SJSA1 (cell line): ENCODE measurements around the gene EEPD1. TPM values are rescaled to one million over a fixed set of nuclear protein-coding genes. Genes with fewer than 3 reads are reported as not detected.

Experiments used
- DNase-seq, 2 experiments: peaks; one replicate each; pipeline ENCODE4 v3.0.0-alpha.2; 2015 to 2020; ENCODE audit warnings: low spot score in 2 of 2, low read depth in 1 of 2
- H3K27ac ChIP-seq: fragments of 250-450 bp; sonication (Bioruptor Pico); 2 replicates; pipeline ENCODE4 v1.5.1; 2020; ENCODE audit warnings: mild to moderate bottlenecking, moderate library complexity
- H3K27me3 ChIP-seq: fragments of 250-450 bp; sonication (Bioruptor Pico); replicated peaks from 2 replicates; pipeline ENCODE4 v1.5.1; 2020; ENCODE audit warnings: mild to moderate bottlenecking, moderate library complexity
- H3K36me3 ChIP-seq: fragments of 250-450 bp; sonication (Bioruptor Pico); 2 replicates; pipeline ENCODE4 v1.5.1; 2020; ENCODE audit warnings: mild to moderate bottlenecking
- H3K4me1 ChIP-seq: fragments of 250-450 bp; sonication (Bioruptor Pico); replicated peaks from 2 replicates; pipeline ENCODE4 v1.6.1; 2021; ENCODE audit warnings: mild to moderate bottlenecking
- H3K4me3 ChIP-seq: fragments of 250-450 bp; sonication (Bioruptor Pico); 2 replicates; pipeline ENCODE4 v1.5.1; 2020; ENCODE audit warnings: mild to moderate bottlenecking
- H3K9me3 ChIP-seq: fragments of 250-450 bp; sonication (Bioruptor Pico); replicated peaks from 2 replicates; pipeline ENCODE4 v1.5.1; 2020; ENCODE audit warnings: mild to moderate bottlenecking
- total RNA-seq: library from RNA; depleted of rRNA; stranded (reverse); fragments of >200 nt; shearing (Covaris generic); gene quantifications from 2 replicates; pipeline ENCODE4 v1.2.3, GENCODE V29; 2014

EEPD1 gene
- total RNA-seq, 1 experiment from 2014 or later = 12.4 TPM

DNA sequence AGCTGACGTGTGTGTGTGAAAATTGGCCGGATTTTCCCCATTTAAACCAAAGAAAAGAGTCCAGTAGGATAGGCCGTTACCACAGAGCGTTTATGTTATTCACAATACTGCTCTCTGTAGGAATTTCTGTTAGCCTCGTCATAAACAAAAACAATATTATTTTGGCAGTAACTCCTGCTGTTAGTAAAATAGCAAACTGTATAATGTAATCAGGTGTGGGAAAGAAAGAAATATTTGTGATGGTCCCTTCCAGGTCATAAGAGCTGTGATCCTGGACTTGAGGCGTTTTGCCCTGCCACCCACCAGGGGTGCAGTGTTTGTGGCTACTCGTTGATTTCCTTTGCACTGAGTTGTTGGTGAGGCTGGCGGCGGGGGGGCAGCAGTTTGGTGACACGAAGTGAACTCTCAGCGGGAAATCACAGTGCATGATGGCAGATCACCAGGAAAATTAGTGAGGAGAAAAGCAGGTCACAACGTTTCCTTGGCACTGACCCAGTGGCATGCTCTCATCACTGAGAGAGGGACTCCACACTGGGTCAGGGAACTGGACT lies 2.8 kb downstream of the EEPD1 start:
- Histone ChIP-seq H3K27me3 (no peaks in the 10 kb centered on the region), H3K9me3 (no peaks in the 10 kb centered on the region), H3K36me3 (peaks cover 10% of the 10 kb centered on the region; the same call in 1 of the 2 replicates), H3K4me3 (0 out of 2 replicates have a peak overlapping the region, but pooled peaks have one; percentile 1), H3K4me1 (peaks cover 33% of the 10 kb centered on the region), H3K27ac (peak overlapping the region; percentile 16; the same call in 1 of the 2 replicates)
- peak; percentile 48 to 53 for DNase-seq

DNA sequence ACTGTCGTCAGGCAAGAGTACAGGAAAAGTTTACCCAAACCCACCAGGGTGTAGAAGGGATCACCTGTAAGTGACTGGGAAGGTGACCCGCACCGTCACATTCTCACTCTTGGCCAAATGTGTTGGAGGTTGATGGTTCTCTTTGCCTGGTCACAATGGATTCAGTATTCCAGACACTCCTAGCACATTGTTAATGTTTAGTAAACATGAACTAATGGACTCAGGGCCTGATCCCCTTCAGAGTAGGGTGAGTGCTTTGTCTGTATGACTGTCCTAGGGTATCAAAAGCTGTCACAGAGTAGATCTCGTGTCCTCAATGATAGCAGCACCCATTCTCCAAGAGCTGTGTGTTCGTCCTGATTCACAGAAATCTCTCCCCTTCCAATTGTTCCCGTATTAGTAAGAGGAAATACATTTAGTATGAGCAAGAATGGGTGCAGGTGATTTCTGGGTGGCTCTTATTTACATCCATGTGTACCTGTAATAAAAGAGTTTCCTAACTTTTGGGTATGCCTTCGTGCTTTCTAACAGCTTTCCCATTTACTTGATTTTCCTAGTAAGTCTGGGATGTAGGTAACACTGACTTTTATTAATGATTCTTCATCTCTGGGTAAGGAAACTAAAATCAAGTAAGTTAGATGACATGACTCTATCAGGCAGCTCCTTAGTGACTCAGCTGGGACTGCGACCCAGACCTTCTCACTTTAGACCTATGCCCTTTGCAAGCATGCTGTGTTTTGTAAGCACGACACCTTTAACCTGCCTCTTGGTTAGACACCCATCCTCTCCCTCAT lies 4.7 kb downstream of the EEPD1 start:
- Histone ChIP-seq H3K27me3 (no peaks in the 10 kb centered on the region), H3K27ac (no peak overlapping the region), H3K4me1 (peaks cover 29% of the 10 kb centered on the region), H3K9me3 (no peaks in the 10 kb centered on the region), H3K4me3 (no peak overlapping the region), H3K36me3 (peaks cover 10% of the 10 kb centered on the region; the same call in 1 of the 2 replicates)
- no peak for DNase-seq

DNA sequence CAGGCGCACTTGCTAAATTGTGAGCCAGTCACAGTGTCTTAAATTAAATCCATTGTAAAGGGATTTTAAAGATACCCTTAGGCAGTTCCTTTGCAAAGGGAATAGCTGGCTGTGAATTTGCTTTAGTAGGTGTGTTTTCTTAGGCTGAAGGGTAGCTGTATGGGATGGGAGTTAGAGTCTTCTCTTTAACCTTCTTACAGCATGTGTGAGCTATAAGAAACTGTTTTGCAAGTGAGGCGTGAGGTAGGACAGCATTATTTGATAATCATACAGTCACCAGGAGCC lies 5.2 kb downstream of the EEPD1 start:
- peaks cover 29% of the 10 kb centered on the region for H3K4me1 ChIP-seq
- no peak overlapping the region for H3K4me3 ChIP-seq
- no peak for DNase-seq
- no peak overlapping the region for H3K27ac ChIP-seq
- no peaks in the 10 kb centered on the region for H3K27me3 ChIP-seq
- H3K36me3 ChIP-seq = peaks cover 10% of the 10 kb centered on the region; the same call in 1 of the 2 replicates
- no peaks in the 10 kb centered on the region for H3K9me3 ChIP-seq

DNA sequence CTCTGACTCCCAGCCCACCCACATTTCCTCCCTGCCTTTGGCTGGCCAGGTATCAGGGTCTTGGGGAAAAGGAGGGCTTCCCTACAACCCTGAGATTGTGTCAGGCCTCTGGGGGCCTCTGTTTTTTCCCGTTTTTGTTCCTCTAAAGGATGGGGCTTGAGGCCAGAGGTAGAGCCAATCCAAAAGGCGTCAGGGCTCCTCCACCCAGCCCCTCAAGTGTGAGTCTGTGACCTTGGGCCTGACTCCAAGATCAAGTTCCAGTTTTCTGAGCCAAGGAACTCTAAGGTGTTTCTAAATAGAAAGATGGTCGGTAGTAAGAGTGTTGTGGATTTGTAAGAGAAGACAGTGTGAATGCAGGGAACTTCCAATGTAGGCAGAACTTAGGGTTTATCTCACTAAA lies 6.6 kb downstream of the EEPD1 start:
- peaks cover 18% of the 10 kb centered on the region for H3K4me1 ChIP-seq
- peaks cover 10% of the 10 kb centered on the region; the same call in 1 of the 2 replicates for H3K36me3 ChIP-seq
- no peak overlapping the region for H3K4me3 ChIP-seq
- no peak overlapping the region for H3K27ac ChIP-seq
- DNase-seq = no peak
- H3K9me3 ChIP-seq = no peaks in the 10 kb centered on the region
- no peaks in the 10 kb centered on the region for H3K27me3 ChIP-seq

DNA sequence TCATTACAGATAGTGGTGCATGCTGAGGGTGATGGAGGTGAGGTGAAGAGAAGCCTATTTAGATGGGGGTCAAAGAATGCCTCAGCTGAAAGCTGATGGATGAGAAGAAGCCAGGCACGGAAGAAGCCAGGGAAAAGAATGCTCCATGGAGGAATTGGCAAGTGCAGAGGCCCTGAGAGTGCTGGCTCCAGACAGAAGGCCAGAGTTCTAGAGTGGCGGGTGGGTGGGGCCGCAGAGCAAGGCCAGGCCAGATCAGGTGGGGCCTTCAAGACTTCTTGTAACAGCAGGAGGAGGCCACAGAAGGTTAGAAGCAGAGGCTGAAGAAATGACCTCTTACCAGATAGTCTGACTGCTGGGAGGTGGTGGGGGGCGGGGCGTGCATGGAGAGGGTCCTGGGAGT lies 7.3 kb downstream of the EEPD1 start:
- H3K27ac ChIP-seq = no peak overlapping the region
- H3K4me3 ChIP-seq = no peak overlapping the region
- peaks cover 11% of the 10 kb centered on the region for H3K4me1 ChIP-seq
- no peaks in the 10 kb centered on the region for H3K27me3 ChIP-seq
- DNase-seq = no peak
- peaks cover 3% of the 10 kb centered on the region; the same call in 1 of the 2 replicates for H3K36me3 ChIP-seq
- no peaks in the 10 kb centered on the region for H3K9me3 ChIP-seq

DNA sequence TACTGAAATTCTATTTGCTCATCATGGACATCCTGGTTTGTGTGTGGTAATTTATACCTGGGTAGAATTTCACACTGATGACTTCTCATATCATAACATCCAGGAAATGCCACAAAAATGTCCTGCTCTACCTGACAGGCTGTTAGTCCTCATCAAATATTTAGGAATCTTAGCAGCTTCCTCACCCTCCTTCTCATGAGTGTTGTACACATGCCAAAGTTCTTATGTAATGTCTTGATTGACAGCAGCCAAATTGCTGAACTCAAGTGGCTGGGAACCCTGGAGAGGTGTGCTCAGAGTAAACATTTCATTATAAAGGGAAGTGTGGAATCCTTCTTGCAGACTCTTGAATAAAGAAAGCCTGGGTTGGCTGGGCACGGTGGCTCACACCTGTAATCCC lies 8.9 kb downstream of the EEPD1 start:
- H3K9me3 ChIP-seq = no peaks in the 10 kb centered on the region
- H3K4me3 ChIP-seq = no peak overlapping the region
- H3K27ac ChIP-seq = no peak overlapping the region
- H3K4me1 ChIP-seq = no peaks in the 10 kb centered on the region
- no peaks in the 10 kb centered on the region for H3K27me3 ChIP-seq
- no peaks in the 10 kb centered on the region for H3K36me3 ChIP-seq
- no peak for DNase-seq

DNA sequence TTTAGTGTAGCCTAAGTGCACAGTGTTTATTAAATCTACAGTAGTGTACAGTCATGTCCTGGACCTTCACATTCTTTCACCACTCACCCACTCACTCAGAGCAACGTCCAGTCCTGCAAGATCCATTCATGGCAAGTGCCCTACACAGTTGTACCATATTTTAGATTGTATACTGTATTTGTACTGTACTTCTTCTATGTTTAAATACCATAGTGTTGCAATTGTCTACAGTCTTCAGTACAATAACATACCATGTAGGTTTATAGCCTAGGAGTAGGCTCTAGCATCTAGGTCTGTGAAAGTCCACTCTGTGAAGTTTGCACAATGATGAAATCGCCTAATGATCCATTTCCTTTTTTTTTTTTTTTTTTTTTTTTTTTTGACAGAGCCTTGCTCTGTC lies 12.0 kb downstream of the EEPD1 start:
- no peak for DNase-seq

DNA sequence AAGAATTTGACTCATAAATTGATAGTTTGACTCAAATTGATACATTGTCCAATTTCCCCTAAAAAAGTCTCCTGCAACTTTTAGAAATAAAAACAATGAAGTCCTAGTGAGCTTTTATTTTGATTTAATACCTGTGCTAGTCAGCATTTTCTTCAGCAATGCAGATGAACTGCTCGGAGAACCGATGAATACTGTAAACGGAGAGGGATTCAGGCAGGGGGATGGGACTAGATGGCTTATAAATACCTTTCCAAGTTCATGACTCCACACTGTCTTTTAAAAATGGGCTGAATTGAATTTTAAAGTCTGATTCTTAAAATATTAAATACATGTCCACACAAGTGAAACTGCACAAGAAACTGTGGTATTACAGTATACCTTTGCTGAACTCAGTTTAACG lies 12.7 kb downstream of the EEPD1 start:
- H3K4me3 ChIP-seq = no peak overlapping the region
- no peaks in the 10 kb centered on the region for H3K27me3 ChIP-seq
- H3K4me1 ChIP-seq = no peaks in the 10 kb centered on the region
- no peak for DNase-seq
- H3K36me3 ChIP-seq = no peaks in the 10 kb centered on the region
- no peaks in the 10 kb centered on the region for H3K9me3 ChIP-seq
- H3K27ac ChIP-seq = no peak overlapping the region

More for the DNA sequence above, 12.0 kb downstream of the EEPD1 start:
- no peak overlapping the region for H3K4me3 ChIP-seq
- no peak overlapping the region for H3K27ac ChIP-seq
- no peaks in the 10 kb centered on the region for H3K27me3 ChIP-seq
- no peaks in the 10 kb centered on the region for H3K9me3 ChIP-seq
- no peaks in the 10 kb centered on the region for H3K4me1 ChIP-seq
- H3K36me3 ChIP-seq = no peaks in the 10 kb centered on the region

DNA sequence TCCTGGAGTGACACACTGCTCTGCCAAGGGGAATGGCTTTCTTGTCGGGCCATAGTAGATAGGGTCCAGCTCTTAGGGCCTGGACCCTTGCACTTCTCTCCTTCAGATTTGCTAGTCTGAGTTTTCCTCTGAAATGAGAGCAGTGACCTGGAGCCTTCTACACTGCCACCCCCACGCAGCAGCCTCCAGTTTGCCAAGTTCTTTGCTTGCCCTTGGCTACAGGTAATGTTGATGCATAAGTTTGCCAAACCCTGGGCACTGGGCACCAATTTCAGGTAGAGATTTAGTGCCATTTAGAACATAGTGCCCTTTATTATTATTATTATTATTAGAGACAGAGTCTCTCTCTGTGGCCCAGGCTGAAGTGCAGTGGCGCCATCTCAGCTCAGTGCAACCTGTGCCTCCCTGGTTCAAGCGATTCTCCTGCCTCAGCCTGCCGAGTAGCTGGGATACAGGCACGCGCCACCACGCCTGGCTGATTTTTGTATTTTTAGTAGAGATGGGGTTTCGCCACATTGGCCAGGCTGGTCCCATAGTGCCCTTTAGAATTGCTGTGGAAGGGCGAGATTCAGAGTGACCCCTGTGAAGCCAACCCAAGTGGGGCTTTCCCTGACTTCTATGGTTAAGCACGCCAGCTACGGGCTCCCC lies 14.5 kb downstream of the EEPD1 start:
- no peak overlapping the region for H3K27ac ChIP-seq
- no peak for DNase-seq
- no peaks in the 10 kb centered on the region for H3K4me1 ChIP-seq

DNA sequence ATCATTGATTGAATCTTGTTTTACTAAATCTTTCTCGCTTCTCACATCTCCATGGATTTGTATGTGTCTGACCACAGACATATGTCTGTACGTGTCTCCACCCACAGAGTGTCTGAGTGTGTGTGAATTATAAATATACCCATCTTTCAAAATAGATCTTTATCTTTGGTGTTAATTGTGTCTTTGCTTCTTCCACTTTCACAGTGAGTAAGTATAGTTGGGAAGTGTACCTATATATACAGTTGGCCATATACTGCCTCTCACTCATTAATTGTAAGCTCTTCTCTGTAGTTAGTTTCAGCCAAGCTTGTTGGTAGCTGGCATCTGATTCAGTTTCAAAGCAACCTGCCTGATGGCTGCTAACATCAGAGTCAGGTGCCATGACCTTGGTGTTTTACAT lies 18.4 kb downstream of the EEPD1 start:
- H3K27ac ChIP-seq = no peak overlapping the region
- no peaks in the 10 kb centered on the region for H3K4me1 ChIP-seq
- H3K36me3 ChIP-seq = no peaks in the 10 kb centered on the region
- no peak overlapping the region for H3K4me3 ChIP-seq
- no peaks in the 10 kb centered on the region for H3K9me3 ChIP-seq
- H3K27me3 ChIP-seq = no peaks in the 10 kb centered on the region
- DNase-seq = no peak

More for the DNA sequence above, 14.5 kb downstream of the EEPD1 start:
- H3K27me3 ChIP-seq = no peaks in the 10 kb centered on the region
- no peak overlapping the region for H3K4me3 ChIP-seq
- no peaks in the 10 kb centered on the region for H3K36me3 ChIP-seq
- no peaks in the 10 kb centered on the region for H3K9me3 ChIP-seq

DNA sequence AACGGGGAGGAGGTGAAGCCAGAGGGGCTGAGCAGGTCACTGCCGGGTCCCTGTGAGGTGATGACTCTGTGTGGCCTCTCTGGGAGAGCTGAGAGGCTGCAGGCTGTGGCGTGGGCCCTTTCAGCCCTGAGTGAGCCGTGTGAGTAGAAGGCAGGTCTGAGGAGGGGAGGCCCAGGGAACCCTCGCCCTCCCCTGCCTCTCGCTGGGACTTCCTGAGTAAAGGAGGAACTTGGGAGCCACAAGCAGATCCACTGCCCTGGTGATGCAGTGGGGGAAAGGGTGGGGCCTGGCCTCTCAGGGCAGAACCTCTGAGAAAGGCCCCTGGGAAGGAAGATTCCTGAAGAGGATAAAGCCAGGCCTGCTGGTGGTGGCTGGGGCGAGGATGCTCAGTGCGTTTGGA lies 22.8 kb downstream of the EEPD1 start:
- no peak for DNase-seq
- Histone ChIP-seq H3K4me1 (no peaks in the 10 kb centered on the region), H3K27ac (no peak overlapping the region), H3K27me3 (no peaks in the 10 kb centered on the region), H3K4me3 (no peak overlapping the region), H3K9me3 (no peaks in the 10 kb centered on the region), H3K36me3 (no peaks in the 10 kb centered on the region)

DNA sequence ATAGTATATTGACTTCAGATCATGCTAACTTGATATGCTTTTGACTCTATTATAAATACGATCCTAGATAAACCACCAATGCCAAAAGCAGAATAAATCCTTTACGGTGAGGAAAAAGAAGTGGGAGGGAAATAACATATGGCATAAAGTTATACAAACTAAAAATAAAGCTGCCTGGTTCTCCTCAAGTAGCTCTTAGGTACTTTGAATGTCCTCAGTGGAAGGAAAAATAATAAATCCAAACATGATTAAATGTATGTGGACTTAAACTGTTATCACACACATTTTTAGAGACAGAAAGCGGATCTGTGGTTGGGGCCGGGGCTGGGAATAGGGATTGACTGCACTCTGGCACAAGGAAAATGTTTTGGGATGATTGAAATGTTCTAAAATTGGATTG lies 23.6 kb downstream of the EEPD1 start:
- no peaks in the 10 kb centered on the region for H3K36me3 ChIP-seq
- no peak overlapping the region for H3K4me3 ChIP-seq
- no peak for DNase-seq
- no peaks in the 10 kb centered on the region for H3K27me3 ChIP-seq
- no peaks in the 10 kb centered on the region for H3K9me3 ChIP-seq
- no peak overlapping the region for H3K27ac ChIP-seq
- no peaks in the 10 kb centered on the region for H3K4me1 ChIP-seq

DNA sequence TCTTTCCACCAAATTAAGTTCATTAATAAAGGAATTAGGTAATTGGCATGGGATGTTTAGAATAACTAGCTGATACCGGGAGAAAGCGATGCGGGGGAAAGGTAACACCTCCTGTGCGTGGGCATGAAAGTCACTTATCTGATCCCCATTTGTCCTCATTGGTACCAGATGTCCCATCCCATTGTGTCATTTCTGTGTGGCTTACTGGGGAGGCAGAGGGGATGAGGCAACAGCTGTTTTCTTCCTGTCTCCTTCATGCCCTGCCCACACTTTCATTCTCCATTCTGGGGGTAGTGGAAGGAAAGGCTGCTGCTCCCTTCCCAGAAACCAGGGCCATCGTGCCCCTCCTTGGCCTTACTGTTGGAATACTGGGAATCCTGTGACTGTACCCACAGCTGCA lies 27.1 kb downstream of the EEPD1 start:
- no peak overlapping the region for H3K4me3 ChIP-seq
- H3K27me3 ChIP-seq = no peaks in the 10 kb centered on the region
- H3K36me3 ChIP-seq = no peaks in the 10 kb centered on the region
- no peak overlapping the region for H3K27ac ChIP-seq
- H3K4me1 ChIP-seq = peaks cover 5% of the 10 kb centered on the region
- no peaks in the 10 kb centered on the region for H3K9me3 ChIP-seq
- no peak for DNase-seq

DNA sequence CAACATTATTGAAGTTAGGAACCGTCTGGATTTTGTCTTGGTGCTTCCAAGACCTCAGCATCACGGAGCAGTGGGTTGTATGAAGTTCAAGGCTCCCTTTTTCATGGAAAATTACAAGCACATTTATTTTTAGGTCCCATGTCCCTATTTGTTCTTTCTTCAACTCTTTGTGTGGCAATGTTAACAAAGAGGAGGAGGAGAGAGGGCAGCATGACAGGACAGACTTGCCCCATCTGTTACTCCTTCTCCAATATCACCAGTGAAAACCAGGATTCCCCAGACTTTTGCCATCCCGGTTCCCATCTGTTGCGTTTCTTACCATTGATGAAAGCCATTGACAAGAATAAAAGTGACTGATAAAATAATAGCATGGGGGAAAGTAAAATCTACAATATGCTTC lies 28.6 kb downstream of the EEPD1 start:
- DNase-seq = no peak
- Histone ChIP-seq H3K4me3 (no peak overlapping the region), H3K27ac (no peak overlapping the region), H3K36me3 (no peaks in the 10 kb centered on the region), H3K9me3 (no peaks in the 10 kb centered on the region), H3K27me3 (no peaks in the 10 kb centered on the region), H3K4me1 (peaks cover 21% of the 10 kb centered on the region)
